Fibroblast of pulmonary artery (primary cell): Measurements from ENCODE around the gene NCAPH2.
"Not testable (repeated sequence)": the region's sequence is repeated elsewhere in the genome, so short reads cannot be mapped to it uniquely, and the experiment has no call there.

Experiments
- DNase-seq: peaks from one replicate; pipeline ENCODE4 v3.0.0-alpha.2; 2010; ENCODE audit warnings: low read depth
- H3K4me3 ChIP-seq: replicated peaks from 2 replicates; pipeline ENCODE4 v1.5.1; 2011; ENCODE audit warnings: low read depth, mild to moderate bottlenecking, control low read depth, low read length, moderate library complexity
- CTCF ChIP-seq: IDR thresholded peaks from 2 replicates; pipeline ENCODE4 v1.5.1; 2011; ENCODE audit warnings: mild to moderate bottlenecking, control low read depth, low read length, inconsistent platforms; ENCODE audit errors: missing control alignments

The NCAPH2 gene

GRCh38 chr22:50531962-50532674 lies 24.1 kb downstream of the NCAPH2 start:
- TF ChIP-seq CTCF = no peak
- H3K4me3 ChIP-seq = peak overlapping the region; percentile 62
- peak; percentile 75 for DNase-seq

- DNase-seq = no peak
- no peak for TF ChIP-seq CTCF
- H3K4me3 ChIP-seq = no peak overlapping the region
Measured at GRCh38 chr22:50532824-50533796, 25.1 kb downstream of the NCAPH2 start.

- not testable (repeated sequence) for H3K4me3 ChIP-seq
- DNase-seq = peak; percentile 83
Measured at GRCh38 chr22:50533856-50534711, 26.1 kb downstream of the NCAPH2 start.

- TF ChIP-seq CTCF = no peak
- DNase-seq = no peak
- H3K4me3 ChIP-seq = no peak overlapping the region
Measured at GRCh38 chr22:50535113-50535512, 27.1 kb downstream of the NCAPH2 start.

- TF ChIP-seq CTCF = no peak
- no peak for DNase-seq
- no peak overlapping the region for H3K4me3 ChIP-seq
Measured at GRCh38 chr22:50536226-50536625, 28.2 kb downstream of the NCAPH2 start.

GRCh38 chr22:50537765-50538164 lies 29.7 kb downstream of the NCAPH2 start:
- H3K4me3 ChIP-seq = no peak overlapping the region
- DNase-seq = no peak

More at GRCh38 chr22:50537765-50538164, 29.7 kb downstream of the NCAPH2 start:
- no peak for TF ChIP-seq CTCF
